SK-N-SH treated with all-trans-retinoic acid at 6 μM for 48 hours (cell line): ENCODE data around the gene SLC44A3.

ENCODE experiments used
- ATAC-seq: fragments of 200-7000 bp; cut with Tn5 transposase; 3 replicates; pipeline ENCODE4 v1.9.1; 2020; ENCODE audit warnings: mild to moderate bottlenecking, moderate library complexity
- ARNTL ChIP-seq: fragments of 450-650 bp; formaldehyde crosslinking; IDR thresholded peaks from 2 replicates; pipeline ENCODE4 v1.5.0; 2020; ENCODE audit warnings: low read depth, mild to moderate bottlenecking, moderate library complexity, borderline replicate concordance
- BACH2 ChIP-seq: fragments of 250-450 bp; sonication (Bioruptor Pico); IDR thresholded peaks from 2 replicates; pipeline ENCODE4 v1.9.0; 2021; ENCODE audit warnings: mild to moderate bottlenecking, borderline replicate concordance
- CSDC2 ChIP-seq: fragments of 250-450 bp; sonication (Bioruptor Pico); IDR thresholded peaks from 2 replicates; pipeline ENCODE4 v1.5.0; 2020; ENCODE audit warnings: mild to moderate bottlenecking, moderate library complexity
- ESRRG ChIP-seq: fragments of 250-450 bp; sonication (Bioruptor Pico); IDR thresholded peaks from 2 replicates; pipeline ENCODE4 v1.6.1; 2021; ENCODE audit warnings: mild to moderate bottlenecking
- ISL1 ChIP-seq: fragments of 250-450 bp; sonication (Bioruptor Pico); IDR thresholded peaks from 2 replicates; pipeline ENCODE4 v2.1.2; 2022; ENCODE audit warnings: mild to moderate bottlenecking, moderate library complexity
- OSR1 ChIP-seq: fragments of 250-450 bp; sonication (Bioruptor Pico); IDR thresholded peaks from 2 replicates; pipeline ENCODE4 v1.8.0; 2022; ENCODE audit warnings: moderate library complexity, mild to moderate bottlenecking, inconsistent platforms
- PPARA ChIP-seq: fragments of 250-450 bp; sonication (Bioruptor Pico); IDR thresholded peaks from 2 replicates; pipeline ENCODE4 v1.5.0; 2020; ENCODE audit warnings: mild to moderate bottlenecking, borderline replicate concordance
- RARB ChIP-seq: fragments of 250-450 bp; sonication (Bioruptor Pico); IDR thresholded peaks from 2 replicates; pipeline ENCODE4 v1.8.0; 2021; ENCODE audit warnings: mild to moderate bottlenecking, moderate library complexity
- SNAI2 ChIP-seq: fragments of 250-450 bp; sonication (Bioruptor Pico); IDR thresholded peaks from 2 replicates; pipeline ENCODE4 v1.5.0; 2020; ENCODE audit warnings: mild to moderate bottlenecking, moderate library complexity
- TCF4 ChIP-seq: fragments of 250-450 bp; sonication (Bioruptor Pico); IDR thresholded peaks from 2 replicates; pipeline ENCODE4 v1.8.0; 2021; ENCODE audit warnings: mild to moderate bottlenecking, moderate library complexity, borderline replicate concordance
- ZFP3 ChIP-seq: fragments of 250-450 bp; sonication (Bioruptor Pico); IDR thresholded peaks from 2 replicates; pipeline ENCODE4 v1.5.0; 2020; ENCODE audit warnings: mild to moderate bottlenecking, moderate library complexity
- ZFP30 ChIP-seq: fragments of 450-650 bp; formaldehyde crosslinking; IDR thresholded peaks from 2 replicates; pipeline ENCODE4 v1.5.0; 2022; ENCODE audit warnings: mild to moderate bottlenecking, moderate library complexity
- ZNF565 ChIP-seq: fragments of 450-650 bp; formaldehyde crosslinking; conservative IDR thresholded peaks from 2 replicates; pipeline ENCODE4 v1.5.0; 2020; ENCODE audit warnings: low read depth, mild to moderate bottlenecking, moderate library complexity
- ZNF70 ChIP-seq: fragments of 450-650 bp; formaldehyde crosslinking; IDR thresholded peaks from 2 replicates; pipeline ENCODE4 v1.5.0; 2020; ENCODE audit warnings: mild to moderate bottlenecking, moderate library complexity
- ZNF8 ChIP-seq: fragments of 450-650 bp; formaldehyde crosslinking; IDR thresholded peaks from 2 replicates; pipeline ENCODE4 v1.5.0; 2020; ENCODE audit warnings: mild to moderate bottlenecking, moderate library complexity
- TF ChIP-seq, protein P1 (sequence below): fragments of 250-450 bp; sonication (Bioruptor Pico); IDR thresholded peaks from 2 replicates; pipeline ENCODE4 v1.5.1; 2021; ENCODE audit warnings: mild to moderate bottlenecking, moderate library complexity
- TF ChIP-seq, protein P2 (sequence below): fragments of 250-450 bp; sonication (Bioruptor Pico); IDR thresholded peaks from 2 replicates; pipeline ENCODE4 v1.5.0; 2020; ENCODE audit warnings: mild to moderate bottlenecking, moderate library complexity
- TF ChIP-seq, protein P3 (sequence below): fragments of 250-450 bp; sonication (Bioruptor Pico); IDR thresholded peaks from 2 replicates; pipeline ENCODE4 v1.8.0; 2021; ENCODE audit warnings: low read depth, mild to moderate bottlenecking, moderate library complexity, borderline replicate concordance

SLC44A3 gene

DNA sequence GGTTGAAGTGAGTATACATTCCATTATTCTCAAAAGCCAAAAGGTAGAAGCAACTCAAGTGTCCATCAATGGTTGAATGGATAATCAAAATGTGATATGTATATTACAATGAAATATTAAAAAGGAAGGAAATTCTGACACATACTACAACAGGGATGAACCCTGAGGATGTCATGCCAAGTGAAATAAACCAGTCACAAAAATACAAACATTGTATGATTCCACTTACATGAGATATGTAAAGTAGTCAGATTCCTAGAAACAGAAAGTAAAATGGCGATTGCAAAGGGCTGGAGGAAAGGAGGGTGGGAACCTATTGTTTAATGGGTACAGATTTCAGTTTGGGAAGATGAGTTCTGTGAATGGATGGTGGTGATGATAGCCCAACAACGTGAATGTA is 5.8 kb downstream of the SLC44A3 start:
- no peak for TF ChIP-seq ISL1
- no peak for TF ChIP-seq CSDC2 (CRISPR knock-in tag)
- TF ChIP-seq BACH2 (CRISPR knock-in tag): no peak
- no peak for TF ChIP-seq ZNF70 (CRISPR knock-in tag)
- no peak for TF ChIP-seq ARNTL (CRISPR knock-in tag)
- TF ChIP-seq TCF4 (CRISPR knock-in tag): no peak
- no peak for TF ChIP-seq RARB (CRISPR knock-in tag)
- TF ChIP-seq, protein P1, sequence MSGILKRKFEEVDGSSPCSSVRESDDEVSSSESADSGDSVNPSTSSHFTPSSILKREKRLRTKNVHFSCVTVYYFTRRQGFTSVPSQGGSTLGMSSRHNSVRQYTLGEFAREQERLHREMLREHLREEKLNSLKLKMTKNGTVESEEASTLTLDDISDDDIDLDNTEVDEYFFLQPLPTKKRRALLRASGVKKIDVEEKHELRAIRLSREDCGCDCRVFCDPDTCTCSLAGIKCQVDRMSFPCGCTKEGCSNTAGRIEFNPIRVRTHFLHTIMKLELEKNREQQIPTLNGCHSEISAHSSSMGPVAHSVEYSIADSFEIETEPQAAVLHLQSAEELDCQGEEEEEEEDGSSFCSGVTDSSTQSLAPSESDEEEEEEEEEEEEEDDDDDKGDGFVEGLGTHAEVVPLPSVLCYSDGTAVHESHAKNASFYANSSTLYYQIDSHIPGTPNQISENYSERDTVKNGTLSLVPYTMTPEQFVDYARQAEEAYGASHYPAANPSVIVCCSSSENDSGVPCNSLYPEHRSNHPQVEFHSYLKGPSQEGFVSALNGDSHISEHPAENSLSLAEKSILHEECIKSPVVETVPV (CRISPR knock-in tag): no peak
- TF ChIP-seq, protein P2, sequence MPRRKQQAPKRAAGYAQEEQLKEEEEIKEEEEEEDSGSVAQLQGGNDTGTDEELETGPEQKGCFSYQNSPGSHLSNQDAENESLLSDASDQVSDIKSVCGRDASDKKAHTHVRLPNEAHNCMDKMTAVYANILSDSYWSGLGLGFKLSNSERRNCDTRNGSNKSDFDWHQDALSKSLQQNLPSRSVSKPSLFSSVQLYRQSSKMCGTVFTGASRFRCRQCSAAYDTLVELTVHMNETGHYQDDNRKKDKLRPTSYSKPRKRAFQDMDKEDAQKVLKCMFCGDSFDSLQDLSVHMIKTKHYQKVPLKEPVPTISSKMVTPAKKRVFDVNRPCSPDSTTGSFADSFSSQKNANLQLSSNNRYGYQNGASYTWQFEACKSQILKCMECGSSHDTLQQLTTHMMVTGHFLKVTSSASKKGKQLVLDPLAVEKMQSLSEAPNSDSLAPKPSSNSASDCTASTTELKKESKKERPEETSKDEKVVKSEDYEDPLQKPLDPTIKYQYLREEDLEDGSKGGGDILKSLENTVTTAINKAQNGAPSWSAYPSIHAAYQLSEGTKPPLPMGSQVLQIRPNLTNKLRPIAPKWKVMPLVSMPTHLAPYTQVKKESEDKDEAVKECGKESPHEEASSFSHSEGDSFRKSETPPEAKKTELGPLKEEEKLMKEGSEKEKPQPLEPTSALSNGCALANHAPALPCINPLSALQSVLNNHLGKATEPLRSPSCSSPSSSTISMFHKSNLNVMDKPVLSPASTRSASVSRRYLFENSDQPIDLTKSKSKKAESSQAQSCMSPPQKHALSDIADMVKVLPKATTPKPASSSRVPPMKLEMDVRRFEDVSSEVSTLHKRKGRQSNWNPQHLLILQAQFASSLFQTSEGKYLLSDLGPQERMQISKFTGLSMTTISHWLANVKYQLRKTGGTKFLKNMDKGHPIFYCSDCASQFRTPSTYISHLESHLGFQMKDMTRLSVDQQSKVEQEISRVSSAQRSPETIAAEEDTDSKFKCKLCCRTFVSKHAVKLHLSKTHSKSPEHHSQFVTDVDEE (CRISPR knock-in tag): no peak
- no peak for TF ChIP-seq OSR1 (CRISPR knock-in tag)
- no peak for TF ChIP-seq ESRRG (CRISPR knock-in tag)
- no peak for TF ChIP-seq PPARA (CRISPR knock-in tag)
- TF ChIP-seq ZFP30 (CRISPR knock-in tag): no peak
- no peak for TF ChIP-seq ZFP3
- TF ChIP-seq SNAI2 (CRISPR knock-in tag): no peak
- ATAC-seq: no peak

DNA sequence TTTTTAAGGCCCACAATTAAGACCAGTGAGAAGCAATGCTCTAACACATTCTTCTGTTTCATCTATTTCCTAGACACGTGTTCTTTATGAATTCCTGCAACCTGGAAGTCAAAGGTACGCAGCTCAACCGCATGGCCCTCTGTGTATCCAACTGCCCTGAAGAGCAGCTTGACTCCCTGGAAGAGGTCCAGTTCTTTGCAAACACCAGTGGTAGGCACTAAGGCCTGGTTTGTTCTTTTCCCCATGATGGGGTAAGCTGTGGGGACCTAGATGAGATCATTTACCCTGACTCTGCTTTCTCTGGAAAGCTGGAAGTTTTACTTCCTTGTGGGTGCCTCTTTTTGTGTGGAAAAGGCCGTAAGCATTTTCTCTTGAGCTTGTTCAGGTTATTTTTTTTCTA is 7.3 kb downstream of the SLC44A3 start:
- ATAC-seq: no peak
- no peak for TF ChIP-seq TCF4 (CRISPR knock-in tag)
- no peak for TF ChIP-seq ARNTL (CRISPR knock-in tag)
- TF ChIP-seq ZNF70 (CRISPR knock-in tag): no peak
- TF ChIP-seq SNAI2 (CRISPR knock-in tag): no peak
- TF ChIP-seq ESRRG (CRISPR knock-in tag): no peak
- no peak for TF ChIP-seq BACH2 (CRISPR knock-in tag)
- TF ChIP-seq RARB (CRISPR knock-in tag): no peak
- TF ChIP-seq, protein P2 (CRISPR knock-in tag): no peak
- no peak for TF ChIP-seq ZNF565

DNA sequence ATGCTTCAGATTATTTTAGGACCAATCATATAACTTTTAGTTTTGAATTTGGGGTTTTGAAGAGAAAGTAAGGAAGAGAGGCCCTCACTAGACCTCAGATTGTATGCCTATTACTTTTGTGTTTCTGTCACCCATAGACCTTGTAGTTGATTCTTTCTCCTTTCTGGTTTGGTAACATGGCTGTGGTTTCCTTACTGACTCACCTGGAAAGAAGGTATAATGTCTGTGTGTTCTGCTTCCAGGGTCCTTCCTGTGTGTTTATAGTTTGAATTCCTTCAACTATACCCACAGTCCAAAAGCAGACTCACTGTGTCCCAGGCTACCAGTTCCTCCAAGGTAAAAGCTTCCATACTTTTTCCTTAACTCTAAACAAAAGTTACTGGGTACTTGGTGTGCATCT is 8.1 kb downstream of the SLC44A3 start:
- no peak for ATAC-seq
- TF ChIP-seq BACH2 (CRISPR knock-in tag): no peak

DNA sequence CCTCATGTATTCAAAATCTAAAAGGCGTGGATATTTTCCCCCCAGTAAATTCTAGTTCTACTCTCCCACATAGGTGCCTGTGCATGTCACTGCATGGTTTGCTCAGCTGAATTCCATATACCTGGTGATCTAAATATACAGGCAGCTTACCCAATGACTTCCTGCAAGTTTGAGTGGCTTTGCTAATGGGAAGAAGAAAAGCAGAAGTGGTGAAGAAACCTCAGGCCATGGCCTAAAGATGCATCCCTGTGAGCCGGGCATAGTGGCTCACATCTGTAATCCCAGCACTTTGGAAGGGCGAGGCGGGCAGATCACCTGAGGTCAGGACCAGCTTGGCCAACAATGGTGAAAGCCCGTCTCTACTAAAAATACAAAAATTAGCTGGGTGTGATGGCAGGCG is 11.5 kb downstream of the SLC44A3 start:
- no peak for ATAC-seq
- TF ChIP-seq PPARA (CRISPR knock-in tag) (no peak), SNAI2 (CRISPR knock-in tag) (no peak), ZFP3 (no peak), ISL1 (no peak), OSR1 (CRISPR knock-in tag) (no peak), ZNF70 (CRISPR knock-in tag) (no peak)
- TF ChIP-seq, all 23 proteins: peak for 0

DNA sequence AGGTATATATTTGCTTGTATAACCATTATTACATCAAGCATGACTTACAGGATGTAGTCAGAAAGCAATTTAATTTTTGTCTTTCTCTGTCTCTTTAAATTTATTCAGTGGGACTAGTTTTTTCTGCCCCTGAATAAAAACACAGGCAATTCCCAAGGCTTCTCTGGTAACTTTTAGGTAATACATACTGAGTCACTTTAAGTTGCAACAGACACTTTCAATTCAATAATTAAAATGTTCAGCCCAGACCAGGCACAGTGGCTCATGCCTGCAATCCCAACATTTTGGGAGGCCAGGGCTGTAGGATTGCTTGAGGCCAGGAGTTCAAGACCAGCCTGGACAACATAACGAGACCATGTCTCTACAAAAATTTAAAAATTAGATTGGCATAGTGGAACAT is 12.3 kb downstream of the SLC44A3 start:
- ATAC-seq: no peak
- TF ChIP-seq SNAI2 (CRISPR knock-in tag) (no peak), ZNF565 (no peak), ZFP30 (CRISPR knock-in tag) (no peak), ZNF70 (CRISPR knock-in tag) (no peak), ARNTL (CRISPR knock-in tag) (no peak), CSDC2 (CRISPR knock-in tag) (no peak), ESRRG (CRISPR knock-in tag) (no peak), ZNF8 (CRISPR knock-in tag) (no peak), BACH2 (CRISPR knock-in tag) (no peak), ISL1 (no peak), OSR1 (CRISPR knock-in tag) (no peak)
- TF ChIP-seq, protein P1 (CRISPR knock-in tag): no peak
- TF ChIP-seq, protein P3, sequence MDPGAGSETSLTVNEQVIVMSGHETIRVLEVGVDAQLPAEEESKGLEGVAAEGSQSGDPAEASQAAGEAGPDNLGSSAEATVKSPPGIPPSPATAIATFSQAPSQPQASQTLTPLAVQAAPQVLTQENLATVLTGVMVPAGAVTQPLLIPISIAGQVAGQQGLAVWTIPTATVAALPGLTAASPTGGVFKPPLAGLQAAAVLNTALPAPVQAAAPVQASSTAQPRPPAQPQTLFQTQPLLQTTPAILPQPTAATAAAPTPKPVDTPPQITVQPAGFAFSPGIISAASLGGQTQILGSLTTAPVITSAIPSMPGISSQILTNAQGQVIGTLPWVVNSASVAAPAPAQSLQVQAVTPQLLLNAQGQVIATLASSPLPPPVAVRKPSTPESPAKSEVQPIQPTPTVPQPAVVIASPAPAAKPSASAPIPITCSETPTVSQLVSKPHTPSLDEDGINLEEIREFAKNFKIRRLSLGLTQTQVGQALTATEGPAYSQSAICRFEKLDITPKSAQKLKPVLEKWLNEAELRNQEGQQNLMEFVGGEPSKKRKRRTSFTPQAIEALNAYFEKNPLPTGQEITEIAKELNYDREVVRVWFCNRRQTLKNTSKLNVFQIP: no peak
- TF ChIP-seq, protein P2 (CRISPR knock-in tag): no peak
